Fibroblast of pulmonary artery (primary cell): ENCODE measurements around the gene CDH20.

ENCODE experiments used
- DNase-seq: peaks from one replicate; pipeline ENCODE4 v3.0.0-alpha.2; 2010; ENCODE audit warnings: low read depth
- H3K4me3 ChIP-seq: replicated peaks from 2 replicates; pipeline ENCODE4 v1.5.1; 2011; ENCODE audit warnings: low read depth, mild to moderate bottlenecking, control low read depth, low read length, moderate library complexity
- CTCF ChIP-seq: IDR thresholded peaks from 2 replicates; pipeline ENCODE4 v1.5.1; 2011; ENCODE audit warnings: mild to moderate bottlenecking, control low read depth, low read length, inconsistent platforms; ENCODE audit errors: missing control alignments

The CDH20 gene

GRCh38 chr18:61575419-61575818 is 242.2 kb downstream of the CDH20 start:
- DNase-seq, result peak; percentile 33
- TF ChIP-seq CTCF, result no peak
- no peak overlapping the region for H3K4me3 ChIP-seq

DNA sequence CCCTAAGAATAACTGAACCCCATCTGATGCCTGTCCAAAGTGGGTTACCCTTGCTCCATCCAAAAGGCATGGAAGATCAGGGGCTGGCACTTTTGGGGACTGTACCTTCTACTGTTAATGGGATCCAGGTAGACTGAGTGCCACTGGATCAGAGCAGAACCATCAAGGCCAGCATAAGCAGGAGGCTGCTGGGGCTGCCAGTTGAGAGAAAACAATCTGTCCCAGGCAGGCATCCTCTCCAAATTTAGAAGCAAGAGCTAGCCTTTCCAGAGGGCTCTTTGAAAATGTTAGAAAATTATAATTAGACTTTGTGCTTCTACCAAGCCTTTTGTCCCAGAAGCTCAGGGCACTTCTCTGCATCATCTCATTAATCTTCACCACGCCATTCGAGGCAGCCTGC is 245.6 kb downstream of the CDH20 start:
- no peak overlapping the region for H3K4me3 ChIP-seq
- DNase-seq, result no peak
- no peak for TF ChIP-seq CTCF

GRCh38 chr18:61579581-61579980 is 246.4 kb downstream of the CDH20 start:
- DNase-seq, result no peak
- H3K4me3 ChIP-seq, result no peak overlapping the region
- no peak for TF ChIP-seq CTCF

GRCh38 chr18:61580046-61580445 is 246.8 kb downstream of the CDH20 start:
- no peak overlapping the region for H3K4me3 ChIP-seq
- DNase-seq, result peak; percentile 40
- TF ChIP-seq CTCF, result no peak

DNA sequence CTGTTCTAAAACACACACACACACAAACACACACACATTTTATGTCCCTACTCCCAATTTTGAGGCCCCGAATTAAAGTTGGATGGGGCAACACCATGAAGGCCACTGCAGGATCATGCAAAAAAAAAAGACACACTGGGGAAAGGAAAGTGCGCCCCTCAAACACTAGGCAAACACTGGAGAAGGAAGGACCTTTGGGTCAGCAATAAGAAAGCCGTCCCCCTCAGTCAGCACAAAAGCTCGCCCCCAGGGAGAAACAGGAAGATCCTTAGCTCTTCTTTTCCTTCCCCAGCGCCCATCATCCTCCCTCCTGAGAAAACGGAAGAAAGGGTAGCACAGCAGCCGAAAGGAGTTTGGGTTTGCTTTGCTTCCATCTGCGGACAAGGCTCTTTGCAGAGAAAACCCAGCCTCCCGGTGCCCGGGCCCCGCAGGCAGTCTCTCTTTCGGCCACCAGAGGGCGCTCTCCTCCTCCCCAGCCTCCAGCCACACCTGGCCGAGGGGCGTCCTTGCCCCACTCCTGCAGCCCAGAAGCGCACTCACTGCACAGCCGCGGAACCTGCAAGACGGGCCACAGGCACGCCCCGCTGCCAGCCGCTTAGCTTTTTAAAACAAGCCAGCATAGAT is 248.5 kb downstream of the CDH20 start:
- peak overlapping the region; percentile 48 for H3K4me3 ChIP-seq
- DNase-seq, result peak; percentile 60
- peak; percentile 88 for TF ChIP-seq CTCF

DNA sequence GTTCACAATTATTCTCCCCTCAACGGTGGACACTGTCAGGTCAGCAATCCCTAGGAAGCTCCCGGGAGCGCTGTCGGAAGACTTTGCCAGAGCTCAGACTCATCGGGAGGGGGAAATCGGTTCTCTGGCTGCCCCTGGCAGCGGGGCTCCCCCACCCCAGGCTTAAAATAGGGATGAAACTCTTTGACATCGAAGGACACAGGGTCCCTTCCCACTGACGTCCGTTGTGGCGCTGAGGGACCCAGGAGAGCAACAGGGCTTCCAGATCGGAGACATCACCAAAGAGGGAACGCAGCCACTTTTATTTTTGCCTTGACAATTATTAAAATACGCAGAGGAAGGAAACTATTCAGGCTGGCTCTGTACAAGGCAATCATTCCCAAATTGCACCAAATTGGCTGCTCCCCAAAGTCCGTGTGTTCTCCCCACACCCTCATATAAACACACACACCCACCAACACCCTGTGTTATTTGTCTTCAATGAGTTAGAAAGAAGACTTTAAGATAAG is 249.0 kb downstream of the CDH20 start:
- DNase-seq, result no peak
- no peak for TF ChIP-seq CTCF
- peak overlapping the region; percentile 48 for H3K4me3 ChIP-seq

DNA sequence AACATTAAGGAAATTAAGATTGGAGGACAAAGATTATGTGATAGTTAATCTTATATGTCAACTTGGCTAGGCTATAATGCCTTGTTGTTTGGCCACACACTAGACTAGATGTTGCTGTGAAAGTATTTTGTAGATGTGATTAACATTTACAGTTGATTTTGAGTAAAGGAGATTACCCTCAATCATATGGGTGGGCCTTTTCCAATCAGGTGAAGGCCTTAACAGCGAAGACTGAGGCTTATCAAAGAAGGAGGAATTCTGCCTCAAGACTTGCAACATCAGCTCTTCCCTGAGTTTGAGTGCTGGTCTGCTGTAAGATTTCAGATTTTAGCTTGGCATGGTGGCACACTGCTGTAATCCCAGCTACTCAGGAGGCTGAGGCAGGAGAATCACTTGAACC is 250.3 kb downstream of the CDH20 start:
- no peak for TF ChIP-seq CTCF
- no peak for DNase-seq
- no peak overlapping the region for H3K4me3 ChIP-seq
